Trophoblast cell (in vitro differentiated cells and primary cell): Measurements from ENCODE around the gene NBPF26.
"Not testable (repeated sequence)": the region's sequence is repeated elsewhere in the genome, so short reads cannot be mapped to it uniquely, and the experiment has no call there.

Source experiments
- DNase-seq, 2 donors: peaks; one replicate each; pipeline ENCODE4 v3.0.0-alpha.2; 2016
- H2AFZ ChIP-seq: 2 replicates; pipeline ENCODE4 v1.6.1; 2013; ENCODE audit warnings: low read length, moderate library complexity, mild to moderate bottlenecking; ENCODE audit not compliant: insufficient read depth, poor library complexity
- H2AK5ac ChIP-seq: 2 replicates; pipeline ENCODE4 v1.6.1; 2013; ENCODE audit warnings: mild to moderate bottlenecking, low read length
- H2BK120ac ChIP-seq: 2 replicates; pipeline ENCODE4 v1.6.1; 2013; ENCODE audit warnings: low read length, mild to moderate bottlenecking, moderate library complexity; ENCODE audit not compliant: insufficient read depth, poor library complexity
- H2BK12ac ChIP-seq: 2 replicates; pipeline ENCODE4 v1.6.1; 2013; ENCODE audit warnings: mild to moderate bottlenecking, low read length, moderate library complexity
- H2BK5ac ChIP-seq: 2 replicates; pipeline ENCODE4 v1.6.1; 2013; ENCODE audit warnings: low read length, low read depth, moderate library complexity, mild to moderate bottlenecking; ENCODE audit not compliant: poor library complexity
- H3K14ac ChIP-seq: 2 replicates; pipeline ENCODE4 v1.6.1; 2013; ENCODE audit warnings: mild to moderate bottlenecking, low read length
- H3K18ac ChIP-seq: 2 replicates; pipeline ENCODE4 v1.6.1; 2013; ENCODE audit warnings: mild to moderate bottlenecking, low read length
- H3K23ac ChIP-seq: 2 replicates; pipeline ENCODE4 v1.6.1; 2013; ENCODE audit warnings: low read length
- H3K27ac ChIP-seq: 2 replicates; pipeline ENCODE4 v1.5.1; 2013; ENCODE audit warnings: low read depth, mild to moderate bottlenecking, inconsistent platforms, low read length, moderate library complexity
- H3K27me3 ChIP-seq: 2 replicates; pipeline ENCODE4 v1.6.1; 2013; ENCODE audit warnings: inconsistent platforms, mild to moderate bottlenecking, low read length, moderate library complexity; ENCODE audit not compliant: insufficient read depth
- H3K36me3 ChIP-seq, 2 experiments: 1 replicate in 1 of 2; 2 replicates in 1 of 2; pipeline ENCODE4 v1.6.1; 2013; ENCODE audit warnings: low read length in 2 of 2, mild to moderate bottlenecking in 2 of 2, moderate library complexity in 1 of 2; ENCODE audit not compliant: insufficient read depth in 2 of 2, control insufficient read depth in 1 of 2
- H3K4ac ChIP-seq: 2 replicates; pipeline ENCODE4 v1.6.1; 2013; ENCODE audit warnings: low read depth, mild to moderate bottlenecking, low read length, moderate library complexity
- H3K4me1 ChIP-seq, 2 experiments: 1 replicate in 1 of 2; 2 replicates in 1 of 2; pipeline ENCODE4 v1.6.1; 2013; ENCODE audit warnings: low read length in 2 of 2, mild to moderate bottlenecking in 2 of 2, moderate library complexity in 1 of 2; ENCODE audit not compliant: insufficient read depth in 2 of 2, control insufficient read depth in 1 of 2
- H3K4me2 ChIP-seq: 2 replicates; pipeline ENCODE4 v1.6.1; 2013; ENCODE audit warnings: inconsistent platforms, mild to moderate bottlenecking, low read length, moderate library complexity
- H3K4me3 ChIP-seq: 2 replicates; pipeline ENCODE4 v1.5.1; 2013; ENCODE audit warnings: mild to moderate bottlenecking, low read depth, low read length, inconsistent platforms
- H3K79me1 ChIP-seq: one replicate; pipeline ENCODE4 v1.6.1; 2013; ENCODE audit warnings: low read length
- H3K79me2 ChIP-seq: 2 replicates; pipeline ENCODE4 v1.6.1; 2013; ENCODE audit warnings: low read length, mild to moderate bottlenecking; ENCODE audit not compliant: control insufficient read depth, insufficient read depth, poor library complexity
- H3K9ac ChIP-seq: 2 replicates; pipeline ENCODE4 v1.6.1; 2013; ENCODE audit warnings: mild to moderate bottlenecking, low read length
- H3K9me3 ChIP-seq: 2 replicates; pipeline ENCODE4 v1.6.1; 2013; ENCODE audit warnings: low read depth, mild to moderate bottlenecking, control low read depth, inconsistent platforms, low read length; ENCODE audit not compliant: insufficient read depth
- H4K12ac ChIP-seq: 2 replicates; pipeline ENCODE4 v1.6.1; 2013; ENCODE audit warnings: low read depth, mild to moderate bottlenecking, low read length, moderate library complexity
- H4K8ac ChIP-seq: 2 replicates; pipeline ENCODE4 v1.6.1; 2013; ENCODE audit warnings: low read depth, mild to moderate bottlenecking, low read length, moderate library complexity
- H4K91ac ChIP-seq: one replicate; pipeline ENCODE4 v1.6.1; 2013; ENCODE audit warnings: low read depth, mild to moderate bottlenecking, low read length, moderate library complexity
- WGBS: extraction: QIAGEN DNeasy Blood & Tissue Kit; methylation state at CpG from one replicate; pipeline ENCODE4 v1.1.7; 2013; ENCODE audit warnings: missing lambda C conversion rate; ENCODE audit not compliant: insufficient read length, insufficient coverage; ENCODE audit errors: extremely low coverage; 5-methylcytosine and 5-hydroxymethylcytosine counted together

NBPF26 gene

DNA sequence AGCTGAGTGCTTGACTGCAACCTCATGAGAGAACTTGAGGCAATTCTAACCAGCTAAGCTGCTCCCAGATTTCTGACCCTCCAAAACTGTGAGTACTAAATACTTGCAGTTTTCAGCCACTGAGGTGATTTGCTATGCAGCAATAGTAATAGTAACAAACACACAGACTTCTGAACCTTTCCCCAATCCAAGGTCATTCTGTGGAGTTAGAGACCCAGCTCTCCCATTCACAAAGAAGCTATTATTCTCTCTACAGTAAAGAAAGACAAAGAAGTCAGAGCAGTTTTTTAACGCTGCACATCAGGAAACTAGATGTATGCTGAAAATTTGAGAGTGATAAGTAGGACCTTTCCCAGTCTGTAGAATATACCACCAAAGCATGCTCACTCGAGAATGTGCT lies 38.1 kb upstream of the NBPF26 start:
- not testable (repeated sequence) for H3K36me3 ChIP-seq, H3K9me3 ChIP-seq, H3K79me1 ChIP-seq

DNA sequence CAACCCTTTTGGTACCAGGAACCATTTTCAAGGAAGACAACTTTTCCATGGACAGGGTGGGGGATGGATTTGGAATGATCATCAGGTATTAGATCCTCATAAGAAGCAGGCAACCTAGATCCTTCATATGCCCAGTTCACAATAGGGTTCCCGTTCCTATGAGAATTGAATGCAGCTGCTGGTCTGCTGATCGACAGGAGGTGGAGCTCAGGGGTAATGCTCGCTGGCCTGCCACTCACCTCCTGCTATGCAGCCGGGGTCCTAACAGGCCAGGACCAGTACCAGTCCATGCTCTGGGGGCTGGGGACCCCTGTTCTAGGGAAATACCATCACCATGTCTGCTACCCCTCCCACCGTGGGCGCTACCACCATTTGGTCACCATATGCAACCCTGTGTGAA lies 36.5 kb upstream of the NBPF26 start:
- WGBS: no CpG with 5 or more reads among the region's 6 CpGs
- not testable (repeated sequence) for H2AFZ ChIP-seq, H2BK12ac ChIP-seq, DNase-seq, H3K27me3 ChIP-seq, H3K23ac ChIP-seq, H3K4me2 ChIP-seq, H4K12ac ChIP-seq, H2AK5ac ChIP-seq, H3K27ac ChIP-seq, H3K4me3 ChIP-seq, H4K8ac ChIP-seq, H3K9ac ChIP-seq, H2BK5ac ChIP-seq, H2BK120ac ChIP-seq, H3K79me2 ChIP-seq, H3K9me3 ChIP-seq, H3K79me1 ChIP-seq, H4K91ac ChIP-seq, H3K18ac ChIP-seq, H3K14ac ChIP-seq, H3K4me1 ChIP-seq, H3K36me3 ChIP-seq, H3K4ac ChIP-seq

More for the DNA sequence above, 38.1 kb upstream of the NBPF26 start:
- H2AK5ac ChIP-seq, H2AFZ ChIP-seq, H2BK12ac ChIP-seq, H3K14ac ChIP-seq, H3K18ac ChIP-seq, DNase-seq, H4K8ac ChIP-seq, H4K91ac ChIP-seq, H3K4me1 ChIP-seq, H3K23ac ChIP-seq, H3K4me2 ChIP-seq, H3K4ac ChIP-seq, H3K9ac ChIP-seq, H3K4me3 ChIP-seq, H4K12ac ChIP-seq, H2BK120ac ChIP-seq, H3K27me3 ChIP-seq, H3K79me2 ChIP-seq, H3K27ac ChIP-seq, H2BK5ac ChIP-seq: not testable (repeated sequence)
- no CpG with 5 or more reads among the region's 2 CpGs for WGBS

DNA sequence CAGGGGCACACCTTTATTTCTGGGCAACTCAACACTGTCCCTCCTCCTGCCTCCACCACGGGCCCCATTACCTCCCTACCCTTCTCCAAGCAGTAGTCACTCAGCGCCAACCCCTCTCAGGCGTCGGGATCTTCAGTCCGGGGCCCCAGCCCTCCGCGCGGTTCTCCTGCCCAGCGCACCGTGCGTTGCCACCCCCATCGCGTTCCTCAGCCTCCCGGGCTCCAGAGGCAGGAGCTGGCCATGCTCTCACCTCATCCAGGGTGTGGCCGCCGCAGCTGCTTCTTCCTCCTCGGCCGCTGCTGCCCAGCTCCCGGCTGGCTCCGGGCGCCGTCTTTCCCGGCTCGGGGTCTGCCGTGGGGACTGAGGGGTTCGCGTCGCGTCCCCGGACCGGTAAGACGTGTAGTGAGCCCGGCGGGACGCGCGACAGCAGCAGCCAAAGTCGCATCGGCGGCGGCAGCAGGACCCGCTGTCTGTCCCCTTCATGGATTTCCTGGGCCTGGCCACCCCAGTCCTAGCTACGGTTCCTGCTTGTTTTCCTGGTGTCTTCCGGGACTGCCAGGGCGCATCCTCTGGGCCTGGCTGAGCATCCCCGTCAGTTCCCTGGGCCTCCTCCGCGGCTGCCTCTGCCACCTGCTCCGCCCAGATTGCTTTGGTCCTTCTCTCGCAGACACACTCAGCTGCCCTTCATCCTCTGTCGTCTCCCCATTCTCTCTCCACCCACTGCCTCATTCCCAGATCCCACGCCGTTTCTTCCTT lies 22.8 kb upstream of the NBPF26 start:
- not testable (repeated sequence) for H2BK120ac ChIP-seq, H3K4me1 ChIP-seq, DNase-seq, H3K4me3 ChIP-seq, H3K4ac ChIP-seq, H3K9me3 ChIP-seq, H3K9ac ChIP-seq, H2AFZ ChIP-seq, H2BK5ac ChIP-seq, H3K27ac ChIP-seq, H3K79me1 ChIP-seq, H3K18ac ChIP-seq, H3K79me2 ChIP-seq, H3K27me3 ChIP-seq, H4K91ac ChIP-seq, H3K14ac ChIP-seq, H3K23ac ChIP-seq, H4K12ac ChIP-seq, H3K36me3 ChIP-seq, H2BK12ac ChIP-seq, H2AK5ac ChIP-seq, H4K8ac ChIP-seq, H3K4me2 ChIP-seq
- no CpG with 5 or more reads among the region's 53 CpGs for WGBS

DNA sequence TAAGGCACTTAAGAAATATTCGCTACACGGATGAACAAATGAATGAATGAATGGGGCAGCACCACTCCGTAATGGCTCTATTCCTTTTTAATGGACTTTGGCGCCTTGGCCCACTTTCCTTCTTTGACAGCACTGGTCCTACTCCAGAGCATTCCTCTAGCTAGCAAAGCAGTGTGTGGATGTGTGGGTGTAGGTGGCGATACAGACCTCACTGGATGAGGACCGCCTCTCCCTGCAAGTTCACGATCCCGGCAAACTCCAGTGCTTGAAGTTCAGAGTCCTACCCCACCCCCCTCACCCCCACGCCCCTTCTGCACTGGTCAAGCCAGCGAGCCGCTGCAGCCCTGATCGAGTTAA lies 409 bp upstream of the NBPF26 start:
- not testable (repeated sequence) for H3K4ac ChIP-seq, H2BK120ac ChIP-seq, H3K79me1 ChIP-seq, H3K4me2 ChIP-seq, H2BK12ac ChIP-seq, H2AK5ac ChIP-seq, H3K4me1 ChIP-seq, H3K9me3 ChIP-seq, H2AFZ ChIP-seq, H3K4me3 ChIP-seq, H2BK5ac ChIP-seq, H3K9ac ChIP-seq, H4K91ac ChIP-seq, H3K23ac ChIP-seq, H3K27me3 ChIP-seq, H4K8ac ChIP-seq, H3K36me3 ChIP-seq, H3K79me2 ChIP-seq, H3K14ac ChIP-seq, H3K27ac ChIP-seq, DNase-seq, H4K12ac ChIP-seq, H3K18ac ChIP-seq
- no CpG with 5 or more reads among the region's 12 CpGs for WGBS
